MM.1S (cell line): ENCODE data around the gene NREP.

Experiments
- EZH2 ChIP-seq: fragments of 300-600 bp; sonication (generic); optimal IDR thresholded peaks from 2 replicates; pipeline ENCODE3; 2017; ENCODE audit warnings: low read depth, mild to moderate bottlenecking, antibody characterized with exemption, low read length, mixed read lengths
- TF ChIP-seq, protein P1 (sequence below): fragments of 300-600 bp; sonication (generic); IDR thresholded peaks from 2 replicates; pipeline ENCODE4 v1.5.1; 2016; ENCODE audit warnings: antibody characterized with exemption, low read length, mixed read lengths

GRCh38 chr5:111765613-111766571 lies 8.9 kb upstream of the NREP start:
- TF ChIP-seq, protein P1, sequence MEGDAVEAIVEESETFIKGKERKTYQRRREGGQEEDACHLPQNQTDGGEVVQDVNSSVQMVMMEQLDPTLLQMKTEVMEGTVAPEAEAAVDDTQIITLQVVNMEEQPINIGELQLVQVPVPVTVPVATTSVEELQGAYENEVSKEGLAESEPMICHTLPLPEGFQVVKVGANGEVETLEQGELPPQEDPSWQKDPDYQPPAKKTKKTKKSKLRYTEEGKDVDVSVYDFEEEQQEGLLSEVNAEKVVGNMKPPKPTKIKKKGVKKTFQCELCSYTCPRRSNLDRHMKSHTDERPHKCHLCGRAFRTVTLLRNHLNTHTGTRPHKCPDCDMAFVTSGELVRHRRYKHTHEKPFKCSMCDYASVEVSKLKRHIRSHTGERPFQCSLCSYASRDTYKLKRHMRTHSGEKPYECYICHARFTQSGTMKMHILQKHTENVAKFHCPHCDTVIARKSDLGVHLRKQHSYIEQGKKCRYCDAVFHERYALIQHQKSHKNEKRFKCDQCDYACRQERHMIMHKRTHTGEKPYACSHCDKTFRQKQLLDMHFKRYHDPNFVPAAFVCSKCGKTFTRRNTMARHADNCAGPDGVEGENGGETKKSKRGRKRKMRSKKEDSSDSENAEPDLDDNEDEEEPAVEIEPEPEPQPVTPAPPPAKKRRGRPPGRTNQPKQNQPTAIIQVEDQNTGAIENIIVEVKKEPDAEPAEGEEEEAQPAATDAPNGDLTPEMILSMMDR: no peak
- TF ChIP-seq EZH2: no peak
